HL-60 (cell line): ENCODE measurements around the gene RAB3IP.

Experiments
- CTCF ChIP-seq: IDR thresholded peaks from one replicate; pipeline ENCODE4 v1.5.1; 2011; ENCODE audit warnings: low read length, control low read depth, inconsistent platforms; ENCODE audit not compliant: insufficient read depth
- GABPA ChIP-seq: IDR thresholded peaks from 2 replicates; pipeline ENCODE4 v1.6.1; 2012; ENCODE audit warnings: low read depth
- POLR2AphosphoS5 ChIP-seq: IDR thresholded peaks from 2 replicates; pipeline ENCODE4 v1.6.1; 2012; ENCODE audit warnings: low read depth
- REST ChIP-seq: IDR thresholded peaks from 2 replicates; pipeline ENCODE4 v1.6.1; 2012; ENCODE audit warnings: low read depth; ENCODE audit not compliant: insufficient replicate concordance
- SPI1 ChIP-seq: IDR thresholded peaks from 2 replicates; pipeline ENCODE4 v1.6.1; 2012; ENCODE audit warnings: low read depth, mild to moderate bottlenecking, borderline replicate concordance

DNA sequence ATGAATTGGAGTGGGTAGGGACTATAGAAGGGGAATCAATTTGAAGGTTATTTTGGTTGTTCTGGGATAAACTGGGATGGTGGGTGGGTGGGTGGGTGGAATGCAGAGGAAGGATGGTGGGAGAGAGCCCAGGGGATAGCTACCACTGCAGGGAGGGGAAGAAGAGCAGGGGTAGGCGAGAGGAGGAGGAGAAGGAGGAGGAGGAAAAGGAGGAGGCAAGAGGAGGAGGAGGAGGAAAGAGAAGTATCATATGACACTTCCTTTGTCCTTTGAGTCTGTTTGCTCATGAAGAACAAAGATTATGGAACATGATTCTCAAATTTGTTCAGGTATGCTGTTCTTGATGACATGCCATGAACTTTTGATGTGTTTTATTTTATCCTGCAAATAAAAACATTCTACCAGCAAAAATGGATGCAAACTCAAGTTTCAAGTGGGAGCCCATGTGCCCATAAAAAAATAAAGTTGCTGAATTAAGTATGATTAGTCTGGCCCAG lies 35.5 kb upstream of the RAB3IP start:
- TF ChIP-seq POLR2AphosphoS5 (no peak), CTCF (no peak), GABPA (no peak), SPI1 (no peak), REST (no peak)
